GM18520 (cell line): ENCODE measurements around the gene XXYLT1.

Experiments
- ATAC-seq: cut with Tn5 transposase; IDR thresholded peaks from one replicate; pipeline ENCODE4 v1.9.1; 2021; ENCODE audit not compliant: unreplicated experiment

XXYLT1 gene

DNA sequence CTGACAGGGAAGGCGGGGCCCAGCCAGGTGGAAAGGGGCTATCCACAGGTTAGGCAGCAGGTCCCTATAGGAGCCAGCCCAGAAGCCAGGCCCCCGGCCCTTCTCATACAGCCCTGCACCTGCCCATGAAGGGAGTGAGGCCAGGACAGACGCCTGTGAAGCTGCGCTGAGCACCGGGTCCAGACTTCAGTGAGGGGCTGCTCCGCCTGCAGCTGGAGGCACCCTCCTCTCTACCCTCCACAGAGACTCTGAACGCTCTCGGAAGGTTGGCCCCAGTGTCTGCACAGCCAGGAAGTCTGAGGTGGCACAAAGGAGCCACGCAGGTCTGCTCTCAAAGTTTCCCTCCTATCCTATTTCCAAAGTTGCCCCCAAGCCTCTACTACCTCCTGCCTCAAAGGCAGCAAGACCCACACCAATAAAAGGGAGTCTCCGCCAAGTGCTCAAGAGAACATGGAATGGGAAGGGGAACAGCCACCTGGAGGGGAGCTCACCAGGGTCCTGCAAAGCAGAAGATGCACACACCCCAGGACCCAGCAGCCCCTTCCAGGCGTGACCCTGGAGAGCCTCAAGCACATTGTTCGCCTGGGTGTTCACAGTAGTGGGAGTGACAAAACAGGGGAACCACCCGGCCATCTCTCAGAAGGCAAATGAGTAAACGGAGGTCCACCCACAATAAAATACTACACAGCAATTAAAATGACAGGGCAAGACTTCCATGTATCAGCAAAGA, 19.5 kb downstream of the XXYLT1 start:
- ATAC-seq, result no peak

DNA sequence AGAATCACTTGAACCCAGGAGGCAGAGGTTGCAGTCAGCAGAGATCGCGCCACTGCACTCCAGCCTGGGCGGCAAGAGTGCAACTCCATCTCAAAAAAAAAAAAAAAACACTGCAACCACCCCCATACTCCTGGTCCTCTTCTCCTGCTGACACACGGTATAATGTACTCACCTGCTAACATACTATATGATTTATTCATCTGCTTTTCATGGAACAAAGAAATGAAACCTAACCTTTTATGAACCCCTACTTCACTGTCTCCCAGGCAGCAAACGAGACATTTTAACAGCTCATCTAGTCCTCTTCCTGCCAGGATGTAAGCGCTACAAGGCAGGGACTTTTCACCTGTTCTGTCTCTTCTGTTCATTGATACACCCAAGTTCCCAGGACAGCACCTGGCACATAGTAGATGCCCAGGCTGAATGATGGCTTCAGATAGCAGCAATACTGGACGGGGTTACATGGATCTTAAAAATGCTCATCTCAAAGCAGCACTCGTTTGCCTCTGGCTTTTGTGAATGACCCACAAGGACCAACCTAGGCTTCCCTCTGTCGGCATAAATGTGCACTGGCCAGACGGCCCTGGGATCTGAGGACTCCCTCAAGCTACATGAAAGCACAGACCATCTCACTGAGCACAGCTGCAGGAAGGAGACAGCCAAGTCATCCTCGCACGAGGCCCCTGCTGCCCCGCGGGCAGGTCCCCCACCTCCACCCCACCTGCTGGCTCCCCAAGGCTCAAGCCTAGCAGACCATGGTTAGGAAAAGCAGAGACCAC, 20.3 kb downstream of the XXYLT1 start:
- no peak for ATAC-seq

DNA sequence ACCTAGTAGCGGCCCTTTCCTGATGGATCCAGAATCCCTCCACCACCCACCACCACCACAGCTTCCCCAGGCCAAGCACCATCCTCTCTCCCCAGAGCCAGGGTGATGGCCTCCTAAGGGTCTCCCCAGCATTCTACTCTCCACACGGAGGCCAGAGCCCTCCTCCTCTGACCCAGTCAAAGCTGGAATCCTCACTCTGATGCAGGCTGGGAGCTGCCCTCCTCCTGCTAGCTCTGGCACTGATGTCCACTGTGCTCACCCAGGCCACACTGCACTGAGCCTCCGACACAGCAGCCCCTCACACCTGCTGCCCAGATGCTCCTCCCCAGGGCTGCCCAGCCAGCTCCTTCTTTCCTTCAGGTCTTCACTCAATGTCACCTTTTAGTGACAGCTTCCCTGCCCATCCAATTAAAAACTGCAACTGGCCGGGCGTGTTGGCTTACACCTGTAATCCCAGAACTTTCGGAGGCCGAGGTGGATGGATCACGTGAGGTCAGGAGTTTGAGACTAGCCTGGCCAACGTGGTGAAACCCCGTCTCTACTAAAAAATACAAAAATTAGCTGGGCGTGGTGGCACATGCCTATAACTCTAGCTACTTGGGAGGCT, 21.0 kb downstream of the XXYLT1 start:
- no peak for ATAC-seq

DNA sequence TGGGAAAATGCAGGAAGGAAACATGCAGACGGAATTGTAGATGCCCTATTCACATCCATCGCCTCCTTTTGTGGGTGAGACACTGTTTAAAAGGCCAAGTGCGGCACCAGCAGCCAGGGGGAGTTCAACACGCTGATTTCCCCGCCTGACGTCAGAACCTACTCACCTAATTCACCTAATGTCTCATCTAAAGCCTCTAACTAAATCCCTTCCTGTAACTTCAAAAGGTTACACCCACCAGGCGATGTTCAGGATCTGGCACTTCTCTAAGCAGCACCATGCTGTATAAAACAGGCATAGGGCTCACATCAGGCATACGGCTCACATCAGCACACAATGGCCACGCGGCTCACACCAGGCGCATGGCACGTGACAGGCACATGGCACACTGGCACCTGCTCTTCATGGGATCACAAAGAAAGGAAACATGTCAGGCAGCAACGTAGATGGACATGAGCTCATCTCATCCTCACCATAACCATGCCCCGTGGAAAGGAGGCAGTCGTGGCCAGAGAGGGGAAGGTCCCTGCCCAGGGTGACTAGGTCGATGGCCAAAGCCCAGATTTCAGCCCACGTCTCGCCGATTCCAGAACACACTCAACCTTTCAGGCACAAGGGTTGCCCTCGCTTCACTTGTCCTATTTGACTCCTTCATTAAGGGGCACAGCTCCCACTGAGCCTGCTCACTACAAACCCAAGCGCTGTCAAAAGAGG, 21.7 kb downstream of the XXYLT1 start:
- no peak for ATAC-seq

DNA sequence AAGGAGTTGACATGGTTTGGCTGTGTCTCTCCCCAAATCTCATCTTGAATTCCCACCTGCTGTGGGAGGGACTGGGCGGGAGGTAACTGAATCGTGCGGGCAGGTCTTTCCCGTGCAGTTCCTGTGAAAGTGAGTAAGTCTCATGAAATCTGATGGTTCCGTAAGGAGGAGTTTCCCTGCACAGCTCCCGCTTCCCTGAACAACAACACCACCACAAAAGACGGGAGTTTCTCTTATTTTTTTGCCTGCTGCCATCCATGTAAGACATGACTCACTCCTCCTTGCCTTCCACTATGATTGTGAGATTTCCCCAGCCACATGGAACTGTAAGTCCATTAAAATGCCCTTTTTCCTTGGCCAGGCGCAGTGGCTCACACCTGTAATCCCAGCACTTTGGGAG, 22.7 kb downstream of the XXYLT1 start:
- no peak for ATAC-seq

DNA sequence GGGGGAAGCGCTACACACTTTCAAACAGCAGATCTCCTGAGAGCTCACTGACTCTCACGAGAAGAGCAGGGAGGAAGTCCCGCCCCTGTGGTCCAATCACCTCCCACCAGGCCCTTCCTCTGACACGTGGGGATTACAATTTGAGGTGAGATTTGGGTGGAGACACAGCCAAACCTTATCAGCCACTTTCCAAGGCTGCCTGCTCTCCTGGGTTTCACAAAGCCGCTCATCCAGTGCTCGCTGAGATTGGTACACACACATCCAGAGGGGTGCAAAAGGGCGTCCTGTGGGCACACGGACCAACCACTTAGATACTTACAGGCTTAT, 23.1 kb downstream of the XXYLT1 start:
- no peak for ATAC-seq

DNA sequence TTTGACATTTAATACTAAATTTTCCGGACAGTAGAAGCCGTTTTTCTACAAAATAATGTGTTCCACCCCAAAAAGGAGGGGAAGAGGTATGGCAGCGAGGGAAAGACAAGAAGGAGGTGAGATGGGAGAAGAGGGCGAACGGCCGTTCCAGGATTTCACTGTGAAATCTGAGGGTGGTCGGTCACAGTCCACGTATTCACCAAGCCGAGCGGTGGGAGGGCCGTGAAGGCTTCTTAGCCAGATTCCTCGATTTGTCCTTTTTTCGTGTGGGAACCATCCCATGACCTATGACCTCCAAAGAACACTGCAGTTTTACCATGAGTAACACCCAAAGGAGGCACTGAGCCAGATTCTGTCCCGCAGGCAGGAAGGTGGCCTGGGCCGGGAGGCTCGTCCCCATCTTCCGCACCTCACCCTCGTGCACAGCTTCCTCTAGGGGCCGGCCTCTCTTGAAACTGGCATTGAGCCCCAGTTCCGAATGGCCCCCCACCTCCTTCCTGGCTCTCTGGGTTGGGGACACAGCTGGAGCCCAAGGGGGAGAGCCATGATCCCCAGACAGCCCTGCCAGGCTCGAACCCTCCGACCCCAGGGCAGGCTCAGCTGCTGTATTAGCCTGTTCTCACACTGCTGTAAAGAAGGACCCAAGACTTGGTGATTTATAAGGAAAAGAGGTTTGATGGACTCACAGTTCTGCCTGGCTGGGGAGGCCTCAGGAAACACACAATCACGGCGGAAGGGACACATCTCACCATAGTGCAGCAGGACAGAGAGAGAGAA, 23.7 kb downstream of the XXYLT1 start:
- ATAC-seq, result no peak

DNA sequence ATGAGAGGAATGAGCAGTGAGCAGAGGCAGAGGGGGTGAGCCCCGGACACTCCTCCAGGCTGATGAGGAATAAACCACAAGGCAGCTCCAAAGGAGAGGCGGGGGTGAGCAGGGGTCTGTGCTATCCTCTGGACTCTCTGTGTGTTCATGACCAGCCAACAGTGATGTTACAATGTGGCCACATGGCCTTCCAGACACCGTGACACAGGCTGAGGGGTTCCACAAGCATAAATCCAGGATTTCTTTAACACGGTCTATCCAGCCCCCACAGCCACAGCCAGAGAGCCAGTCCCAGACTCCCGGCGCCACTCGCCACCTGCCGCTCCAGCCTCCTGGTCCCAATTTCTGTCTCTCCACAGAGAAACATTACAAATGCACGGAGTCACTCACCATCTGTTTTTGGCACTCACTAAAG, 24.4 kb downstream of the XXYLT1 start:
- no peak for ATAC-seq

DNA sequence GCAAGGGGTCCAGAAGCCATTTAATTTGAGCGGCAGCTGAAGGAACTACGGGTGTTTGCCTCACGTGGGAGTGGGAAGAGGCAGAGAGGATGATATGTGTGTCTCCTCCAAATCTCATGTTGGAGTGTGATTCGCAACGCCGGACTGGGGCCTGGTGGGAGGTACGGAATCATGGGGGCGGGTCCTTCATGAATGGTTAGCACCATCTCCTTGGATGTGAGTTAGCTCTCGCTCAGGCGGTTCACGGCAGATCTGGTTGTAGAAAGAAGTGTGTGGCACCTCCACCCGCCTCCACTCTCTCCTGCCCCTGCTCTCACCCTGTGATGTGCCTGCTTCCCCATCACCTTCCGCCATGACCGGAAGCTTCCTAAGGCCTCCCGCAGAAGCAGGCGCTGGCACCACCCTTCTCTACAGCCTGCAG, 25.4 kb downstream of the XXYLT1 start:
- no peak for ATAC-seq

DNA sequence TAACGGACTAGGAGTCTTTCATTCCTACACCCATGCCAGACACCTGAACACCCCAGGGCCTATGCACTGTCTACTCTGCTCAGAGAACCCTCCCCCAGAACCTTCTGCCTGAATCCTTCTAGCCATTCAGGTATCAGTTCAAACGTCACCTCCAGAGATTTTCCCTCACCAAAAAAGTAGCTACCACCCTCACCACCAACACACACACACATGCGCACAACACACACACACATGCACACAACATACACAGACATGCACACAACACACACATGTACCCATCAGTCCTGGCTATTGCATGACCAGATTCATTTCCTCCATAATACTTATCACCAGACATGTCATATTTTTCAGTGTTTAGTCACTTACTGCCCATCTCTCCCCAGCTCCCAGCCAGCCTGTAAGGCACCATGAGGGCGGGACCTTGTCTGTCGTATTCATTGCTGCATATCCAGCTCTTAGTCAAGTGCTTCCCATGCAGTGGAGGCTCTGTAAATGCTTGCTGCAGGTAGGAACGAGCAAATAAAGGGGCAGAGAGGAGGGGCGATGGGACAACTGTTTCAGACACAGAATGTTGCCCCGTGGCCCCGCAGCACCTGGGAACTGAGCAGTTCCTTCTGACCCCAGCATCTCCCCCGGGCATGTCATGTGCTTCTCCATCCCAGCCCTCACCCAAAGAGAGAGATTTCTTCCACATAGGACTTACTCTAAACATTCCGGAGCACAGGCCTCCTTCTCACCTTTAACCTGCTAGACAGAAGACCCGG, 29.2 kb downstream of the XXYLT1 start:
- ATAC-seq, result no peak

DNA sequence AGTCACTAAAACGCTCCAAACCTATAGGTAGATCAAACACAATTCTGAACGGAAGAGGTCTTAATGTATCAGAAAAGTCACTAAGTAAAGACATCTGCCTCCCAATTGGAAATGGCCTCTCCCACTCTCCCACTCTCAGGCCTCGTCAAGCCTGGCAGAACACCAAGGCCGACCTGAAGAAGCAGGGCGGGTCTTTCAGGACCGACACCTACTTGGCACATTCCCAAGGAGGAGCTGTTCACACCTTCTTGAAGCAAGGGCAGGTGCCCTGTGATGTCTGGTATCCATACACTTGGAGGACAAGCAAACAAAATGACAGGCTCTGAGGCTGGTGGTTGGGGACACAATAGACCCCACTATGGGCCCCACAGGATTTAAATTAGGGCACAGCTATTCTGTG, 30.0 kb downstream of the XXYLT1 start:
- ATAC-seq, result no peak

DNA sequence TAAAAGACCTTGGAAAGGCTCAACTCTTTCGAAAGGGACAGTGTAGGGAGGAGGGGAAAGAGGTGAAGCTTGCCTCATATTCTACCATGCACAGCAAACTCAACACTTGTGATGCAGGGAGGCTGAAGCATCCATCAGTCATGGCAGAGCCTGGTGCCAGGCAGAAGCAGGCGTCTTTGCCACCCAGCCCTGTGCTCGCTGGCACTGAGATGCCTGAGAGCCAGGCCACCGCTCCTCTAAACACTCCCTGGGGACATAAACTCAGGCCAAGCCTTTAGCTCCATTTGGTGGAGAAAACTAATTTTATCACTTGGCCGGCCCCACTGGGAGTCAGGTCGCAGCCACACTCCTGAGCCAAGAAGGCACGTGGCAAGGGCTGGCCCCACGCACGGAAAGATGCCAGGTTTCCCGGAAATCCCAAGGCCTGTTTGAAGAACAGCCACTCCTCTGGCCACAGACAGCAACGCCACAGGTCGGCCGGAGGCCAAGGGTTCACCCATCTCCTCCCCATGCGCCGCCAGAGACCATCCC, 30.7 kb downstream of the XXYLT1 start:
- no peak for ATAC-seq

DNA sequence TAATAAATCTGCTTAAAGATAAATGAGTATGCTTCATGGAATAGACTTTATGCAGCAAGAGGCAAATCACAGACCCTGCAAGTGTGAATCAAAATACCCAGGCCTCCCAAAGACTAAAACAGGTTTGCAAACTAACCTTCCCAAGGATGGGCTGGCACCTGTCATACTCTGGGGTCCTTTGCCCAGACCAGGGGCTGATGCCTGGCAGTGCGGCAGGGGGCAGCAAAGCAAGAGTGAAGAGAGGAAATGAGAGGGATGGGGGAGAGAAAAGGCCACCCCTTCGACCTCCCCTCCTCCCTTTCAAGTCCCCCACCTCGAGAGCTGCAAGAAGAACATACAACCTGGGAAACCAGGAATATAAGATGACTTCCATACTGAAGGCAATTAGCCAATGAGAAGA, 31.8 kb downstream of the XXYLT1 start:
- ATAC-seq, result no peak

DNA sequence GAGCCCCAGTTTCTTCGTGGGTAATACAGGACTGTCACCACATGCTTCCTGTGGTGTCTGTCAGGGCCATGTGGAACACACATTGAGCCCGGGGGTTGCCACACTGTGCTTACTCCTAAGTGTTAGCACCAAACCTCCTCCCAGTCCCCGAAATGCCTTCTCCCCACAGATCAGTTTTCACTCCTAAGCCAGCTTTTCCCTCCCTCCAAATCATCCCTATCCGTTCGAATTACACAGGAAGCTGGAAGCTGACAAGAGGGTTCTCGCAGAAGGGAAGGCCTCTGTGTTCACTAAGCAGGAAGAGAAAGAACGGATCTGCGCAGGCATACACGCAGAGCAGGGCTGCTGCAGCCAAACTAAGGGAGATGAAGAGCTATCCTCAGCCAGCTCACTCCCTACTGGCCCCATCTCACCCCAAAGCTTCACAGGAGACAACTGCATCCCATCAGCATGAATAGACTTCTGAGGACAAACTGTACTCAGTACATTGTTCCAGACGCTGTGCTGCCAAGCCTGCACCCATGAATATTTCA, 32.3 kb downstream of the XXYLT1 start:
- no peak for ATAC-seq

DNA sequence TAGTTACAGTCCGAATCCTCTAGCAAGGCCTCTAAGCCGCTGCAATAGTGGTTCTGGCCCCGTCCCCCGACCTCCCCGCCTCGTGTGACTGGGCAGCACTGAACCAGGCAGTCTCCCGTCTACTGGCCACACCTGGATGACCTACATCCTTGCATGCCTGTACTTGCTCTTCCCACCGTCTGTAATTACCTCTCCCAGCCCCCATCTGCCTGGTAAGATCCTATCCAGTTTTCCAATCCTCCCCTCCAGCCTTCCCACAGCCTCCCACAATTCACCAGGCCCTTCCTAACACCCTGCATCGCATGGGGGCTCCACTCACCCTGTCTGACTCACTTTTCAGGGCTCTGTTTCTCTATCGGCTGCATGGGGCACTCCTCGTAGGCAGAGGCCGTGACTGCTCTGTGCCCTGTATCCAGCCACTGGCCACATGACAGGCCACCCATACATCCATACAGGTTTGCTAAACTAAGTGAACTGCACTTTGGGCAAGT, 32.8 kb downstream of the XXYLT1 start:
- no peak for ATAC-seq

DNA sequence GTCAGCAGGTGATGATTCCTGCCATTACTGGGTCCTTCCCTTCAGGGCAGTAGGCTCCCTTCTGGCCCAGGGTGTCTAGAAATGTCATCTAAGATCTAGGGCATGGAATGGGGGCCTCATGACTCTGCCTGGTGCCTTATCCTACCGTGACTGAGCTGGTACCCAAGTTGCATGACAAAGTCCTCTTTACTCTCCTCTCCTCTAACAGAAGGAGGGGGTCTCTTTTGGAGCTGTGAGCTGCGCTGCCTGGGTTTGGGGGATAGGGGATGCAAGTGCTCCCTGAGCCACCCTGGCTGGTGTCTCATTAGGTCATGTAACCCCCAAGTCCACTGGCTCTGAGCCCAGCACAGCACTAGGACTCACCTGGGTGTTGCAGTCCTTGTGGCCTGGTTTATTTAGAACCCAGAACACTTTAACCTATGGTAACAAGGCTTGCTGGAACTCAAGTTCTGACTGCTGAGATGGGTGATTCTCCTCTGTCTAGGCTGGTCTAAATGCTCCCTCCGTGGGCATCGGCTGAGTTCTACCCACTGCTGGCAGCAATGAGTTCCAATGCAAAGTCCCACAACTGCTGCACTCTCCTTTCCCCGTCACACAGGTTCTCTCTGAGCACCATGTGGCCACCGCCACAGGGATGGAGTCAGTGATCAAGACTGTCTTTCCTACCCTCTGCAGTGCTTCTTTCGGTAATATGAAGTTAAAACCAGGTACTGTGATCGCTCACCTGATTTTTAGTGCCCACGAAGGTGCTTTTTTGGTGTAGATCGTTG, 34.0 kb downstream of the XXYLT1 start:
- no peak for ATAC-seq

DNA sequence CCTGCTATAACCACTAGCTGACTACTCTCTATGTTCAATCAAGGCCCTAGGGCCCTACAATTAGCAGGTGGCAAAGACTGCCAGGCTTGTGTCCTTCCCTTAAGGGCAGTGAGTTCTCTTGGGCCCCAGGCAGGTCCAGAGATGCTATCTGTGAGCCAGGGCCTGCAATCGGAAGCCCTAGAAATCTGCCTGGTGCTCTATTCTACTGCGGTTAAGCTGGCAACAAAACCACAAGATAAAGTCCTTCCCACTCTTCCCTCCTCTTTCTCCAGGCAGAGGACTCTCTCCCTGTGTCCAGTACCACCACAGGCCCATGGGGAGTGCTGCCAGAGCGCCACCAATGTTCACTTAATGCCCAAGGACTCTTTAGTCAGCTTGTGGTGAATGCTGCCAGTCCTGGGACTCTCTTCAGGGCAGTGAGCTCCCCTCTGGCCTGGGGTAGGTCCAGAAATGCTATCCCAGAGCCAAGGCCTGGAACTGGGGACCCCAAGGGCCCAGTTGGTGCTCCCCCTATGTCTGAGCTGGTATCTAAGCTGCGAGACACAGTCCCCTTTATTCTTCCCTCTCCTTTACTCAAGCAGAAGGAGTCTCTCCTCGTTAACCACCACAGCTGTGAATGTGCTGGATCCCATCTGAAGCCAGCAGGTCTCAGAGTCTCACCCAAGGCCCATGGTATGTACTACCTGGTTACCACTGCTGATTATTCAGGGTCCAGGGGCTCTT, 34.7 kb downstream of the XXYLT1 start:
- ATAC-seq, result no peak

DNA sequence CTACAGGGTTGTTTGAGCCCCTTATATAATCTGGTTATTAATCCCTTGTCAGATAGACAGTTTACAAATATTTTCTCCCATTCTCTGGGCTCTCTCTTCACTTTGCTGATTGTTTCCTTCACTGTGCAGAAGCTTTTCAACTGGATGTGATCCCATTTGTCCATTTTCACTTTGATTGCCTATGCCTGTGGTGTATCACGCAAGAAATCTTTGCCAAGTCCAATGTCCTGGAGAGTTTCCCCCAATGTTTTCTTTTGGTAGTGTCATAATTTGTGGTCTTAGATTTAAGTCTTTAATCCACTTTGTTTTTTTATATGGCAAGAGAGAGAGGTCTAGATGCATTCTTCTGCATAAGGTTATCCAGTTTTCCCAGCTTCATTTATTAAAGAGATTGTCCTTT, 40.7 kb downstream of the XXYLT1 start:
- ATAC-seq, result no peak
